Lower leg skin (tissue), 3 donors: Measurements from ENCODE around the gene BBS9.

Source experiments
- POLR2A ChIP-seq, 2 donors: fragments of 450-650 bp; IDR thresholded peaks; one replicate each; pipeline ENCODE4 v1.6.1; 2016 to 2017; ENCODE audit warnings: antibody characterized with exemption in 2 of 2, mild to moderate bottlenecking in 1 of 2, moderate library complexity in 1 of 2
- TF ChIP-seq, protein P1 (sequence below), 3 donors: fragments of 450-650 bp; IDR thresholded peaks; one replicate each; pipeline ENCODE4 v1.5.1; 2016; ENCODE audit warnings: antibody characterized with exemption in 3 of 3, mild to moderate bottlenecking in 3 of 3, moderate library complexity in 2 of 3

DNA sequence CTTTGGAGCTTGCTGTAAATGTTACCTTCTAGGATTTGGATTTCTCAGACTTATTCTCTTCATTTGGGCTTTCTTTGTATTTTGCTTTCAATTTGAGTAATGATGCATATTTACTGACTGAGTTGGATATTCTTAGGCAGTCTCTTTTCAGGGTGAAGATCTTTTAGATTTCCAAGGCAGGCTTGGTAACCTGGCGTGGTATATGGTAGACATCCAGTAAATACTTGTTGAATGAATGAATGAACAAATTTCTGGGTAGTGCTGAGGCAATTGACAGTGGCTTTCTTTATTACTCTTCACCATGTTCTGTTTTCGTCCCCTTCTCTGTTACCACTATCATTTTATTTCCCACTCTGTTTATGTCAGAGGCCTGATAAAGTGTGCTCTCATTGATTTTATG is 27.1 kb downstream of the BBS9 start:
- TF ChIP-seq, protein P1, sequence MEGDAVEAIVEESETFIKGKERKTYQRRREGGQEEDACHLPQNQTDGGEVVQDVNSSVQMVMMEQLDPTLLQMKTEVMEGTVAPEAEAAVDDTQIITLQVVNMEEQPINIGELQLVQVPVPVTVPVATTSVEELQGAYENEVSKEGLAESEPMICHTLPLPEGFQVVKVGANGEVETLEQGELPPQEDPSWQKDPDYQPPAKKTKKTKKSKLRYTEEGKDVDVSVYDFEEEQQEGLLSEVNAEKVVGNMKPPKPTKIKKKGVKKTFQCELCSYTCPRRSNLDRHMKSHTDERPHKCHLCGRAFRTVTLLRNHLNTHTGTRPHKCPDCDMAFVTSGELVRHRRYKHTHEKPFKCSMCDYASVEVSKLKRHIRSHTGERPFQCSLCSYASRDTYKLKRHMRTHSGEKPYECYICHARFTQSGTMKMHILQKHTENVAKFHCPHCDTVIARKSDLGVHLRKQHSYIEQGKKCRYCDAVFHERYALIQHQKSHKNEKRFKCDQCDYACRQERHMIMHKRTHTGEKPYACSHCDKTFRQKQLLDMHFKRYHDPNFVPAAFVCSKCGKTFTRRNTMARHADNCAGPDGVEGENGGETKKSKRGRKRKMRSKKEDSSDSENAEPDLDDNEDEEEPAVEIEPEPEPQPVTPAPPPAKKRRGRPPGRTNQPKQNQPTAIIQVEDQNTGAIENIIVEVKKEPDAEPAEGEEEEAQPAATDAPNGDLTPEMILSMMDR (IDR thresholded peaks at IDR 0.05), result no peak
- no peak for TF ChIP-seq POLR2A (IDR thresholded peaks at IDR 0.05)
